T-helper 1 cell treated with Interleukin-12 subunit alpha and Interleukin-12 subunit beta and Interleukin-4 antibody, amounts not matched to agents 30 μg/mL and 1 μg/mL, for 36 hours (primary cell): ENCODE data around the gene RAB39A.

ENCODE experiments used
- H3K27ac Mint-ChIP-seq: one replicate; pipeline ENCODE4 v1.8.0; 2021; ENCODE audit warnings: mild to moderate bottlenecking, mixed read lengths
- H3K27me3 Mint-ChIP-seq: one replicate; pipeline ENCODE4 v1.8.0; 2021; ENCODE audit warnings: low read depth, mixed read lengths
- H3K36me3 Mint-ChIP-seq: one replicate; pipeline ENCODE4 v1.8.0; 2021; ENCODE audit warnings: low read depth, mixed read lengths
- H3K4me1 Mint-ChIP-seq: one replicate; pipeline ENCODE4 v1.8.0; 2021; ENCODE audit warnings: low read depth, mixed read lengths
- H3K4me3 Mint-ChIP-seq: one replicate; pipeline ENCODE4 v1.8.0; 2021; ENCODE audit warnings: mild to moderate bottlenecking, moderate library complexity, mixed read lengths
- H3K9me3 Mint-ChIP-seq: one replicate; pipeline ENCODE4 v1.8.0; 2021; ENCODE audit warnings: mixed read lengths

The RAB39A gene

GRCh38 chr11:107996006-107996776 is 67.9 kb downstream of the RAB39A start:
- no peaks in the 10 kb centered on the region for H3K9me3 Mint-ChIP-seq
- H3K4me1 Mint-ChIP-seq: no peaks in the 10 kb centered on the region
- H3K27ac Mint-ChIP-seq: no peak overlapping the region
- no peak overlapping the region for H3K4me3 Mint-ChIP-seq
- H3K27me3 Mint-ChIP-seq: peaks cover 7% of the 10 kb centered on the region
- H3K36me3 Mint-ChIP-seq: no peaks in the 10 kb centered on the region

- H3K36me3 Mint-ChIP-seq: no peaks in the 10 kb centered on the region
- H3K9me3 Mint-ChIP-seq: no peaks in the 10 kb centered on the region
- H3K27me3 Mint-ChIP-seq: peaks cover 10% of the 10 kb centered on the region
- H3K4me3 Mint-ChIP-seq: no peak overlapping the region
- no peaks in the 10 kb centered on the region for H3K4me1 Mint-ChIP-seq
- H3K27ac Mint-ChIP-seq: no peak overlapping the region
Observed at GRCh38 chr11:107998761-107999160, 70.5 kb downstream of the RAB39A start.

DNA sequence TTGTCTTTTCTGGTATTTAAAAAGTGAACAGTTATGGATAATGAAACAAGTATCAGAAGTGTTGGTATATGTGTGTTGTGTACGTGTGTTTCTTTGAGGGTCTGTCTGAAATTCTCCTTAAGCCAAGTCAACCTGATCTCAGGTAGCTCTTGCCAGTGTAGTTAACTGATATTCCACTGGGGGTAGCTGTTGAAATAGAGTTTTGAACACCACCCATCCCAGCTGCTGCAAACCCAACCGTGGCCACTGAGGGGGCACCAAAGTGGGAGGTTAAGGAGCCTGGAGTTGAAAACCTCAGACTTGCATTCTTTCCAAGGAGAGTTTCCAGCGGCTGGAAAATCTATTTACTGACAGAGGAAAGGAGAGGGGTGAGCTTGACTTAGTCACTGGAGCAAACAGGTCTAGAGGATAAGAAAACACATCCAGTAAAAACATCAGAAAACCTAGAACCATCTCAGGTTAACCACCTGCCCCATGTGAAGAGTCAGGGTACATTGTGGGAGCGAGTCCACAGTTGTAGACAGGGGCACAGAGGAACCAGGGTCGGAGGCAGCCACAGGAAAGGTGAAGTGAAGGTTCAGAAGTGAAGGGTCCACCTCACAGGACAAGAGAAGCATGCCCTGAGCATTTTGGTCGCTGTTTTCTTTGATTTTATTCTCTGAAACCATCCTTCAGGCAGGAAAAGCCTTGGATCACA is 71.7 kb downstream of the RAB39A start:
- Mint-ChIP-seq H3K36me3 (no peaks in the 10 kb centered on the region), H3K27me3 (peaks cover 10% of the 10 kb centered on the region), H3K9me3 (no peaks in the 10 kb centered on the region), H3K4me3 (no peak overlapping the region), H3K4me1 (no peaks in the 10 kb centered on the region), H3K27ac (no peak overlapping the region)

DNA sequence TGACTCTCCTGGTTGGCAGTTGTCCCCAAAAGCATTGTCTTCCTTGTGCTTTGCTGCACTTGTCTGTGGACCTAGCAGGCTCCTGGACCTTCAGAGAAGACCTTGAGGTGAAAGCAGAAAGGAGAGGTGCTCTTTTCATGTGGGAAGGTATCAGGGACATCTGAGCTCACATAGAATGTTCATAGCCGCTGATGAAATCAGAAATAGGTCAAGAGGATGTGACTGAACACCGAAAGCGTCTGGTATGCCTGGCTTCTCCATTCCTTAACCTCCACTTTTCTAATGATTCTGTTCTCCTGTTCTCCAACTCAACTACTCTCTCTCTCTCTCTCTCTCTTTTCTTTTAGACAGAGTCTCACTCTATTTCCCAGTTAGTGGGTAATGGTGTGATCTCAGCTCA is 74.2 kb downstream of the RAB39A start:
- no peaks in the 10 kb centered on the region for H3K9me3 Mint-ChIP-seq
- H3K4me1 Mint-ChIP-seq: no peaks in the 10 kb centered on the region
- H3K27ac Mint-ChIP-seq: no peak overlapping the region
- peaks cover 3% of the 10 kb centered on the region for H3K27me3 Mint-ChIP-seq
- no peaks in the 10 kb centered on the region for H3K36me3 Mint-ChIP-seq
- H3K4me3 Mint-ChIP-seq: no peak overlapping the region

- peaks cover 3% of the 10 kb centered on the region for H3K4me1 Mint-ChIP-seq
- no peaks in the 10 kb centered on the region for H3K36me3 Mint-ChIP-seq
- no peak overlapping the region for H3K4me3 Mint-ChIP-seq
- no peaks in the 10 kb centered on the region for H3K9me3 Mint-ChIP-seq
- H3K27ac Mint-ChIP-seq: no peak overlapping the region
- peaks cover 3% of the 10 kb centered on the region for H3K27me3 Mint-ChIP-seq
Observed at GRCh38 chr11:108003623-108004022, 75.4 kb downstream of the RAB39A start.

DNA sequence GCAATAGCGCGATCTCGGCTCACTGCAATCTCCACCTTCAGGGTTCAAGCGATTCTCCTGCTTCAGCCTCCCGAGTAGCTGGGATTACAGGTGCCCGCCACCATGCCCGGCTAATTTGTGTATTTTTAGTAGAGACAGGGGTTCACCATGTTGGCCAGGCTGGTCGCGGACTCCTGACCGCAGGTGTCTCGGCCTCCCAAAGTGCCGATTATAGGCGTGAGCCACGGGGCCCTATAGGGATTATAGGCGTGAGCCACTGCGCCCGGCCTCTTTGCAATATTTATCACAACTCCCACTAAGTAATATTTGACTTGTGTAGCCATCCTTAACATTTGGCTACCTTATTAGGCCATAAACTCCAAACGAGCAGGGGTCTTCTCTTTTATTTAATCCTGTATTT is 79.6 kb downstream of the RAB39A start:
- peaks cover 3% of the 10 kb centered on the region for H3K27me3 Mint-ChIP-seq
- no peaks in the 10 kb centered on the region for H3K9me3 Mint-ChIP-seq
- H3K4me3 Mint-ChIP-seq: no peak overlapping the region
- peaks cover 15% of the 10 kb centered on the region for H3K4me1 Mint-ChIP-seq
- no peak overlapping the region for H3K27ac Mint-ChIP-seq
- peaks cover 4% of the 10 kb centered on the region for H3K36me3 Mint-ChIP-seq

DNA sequence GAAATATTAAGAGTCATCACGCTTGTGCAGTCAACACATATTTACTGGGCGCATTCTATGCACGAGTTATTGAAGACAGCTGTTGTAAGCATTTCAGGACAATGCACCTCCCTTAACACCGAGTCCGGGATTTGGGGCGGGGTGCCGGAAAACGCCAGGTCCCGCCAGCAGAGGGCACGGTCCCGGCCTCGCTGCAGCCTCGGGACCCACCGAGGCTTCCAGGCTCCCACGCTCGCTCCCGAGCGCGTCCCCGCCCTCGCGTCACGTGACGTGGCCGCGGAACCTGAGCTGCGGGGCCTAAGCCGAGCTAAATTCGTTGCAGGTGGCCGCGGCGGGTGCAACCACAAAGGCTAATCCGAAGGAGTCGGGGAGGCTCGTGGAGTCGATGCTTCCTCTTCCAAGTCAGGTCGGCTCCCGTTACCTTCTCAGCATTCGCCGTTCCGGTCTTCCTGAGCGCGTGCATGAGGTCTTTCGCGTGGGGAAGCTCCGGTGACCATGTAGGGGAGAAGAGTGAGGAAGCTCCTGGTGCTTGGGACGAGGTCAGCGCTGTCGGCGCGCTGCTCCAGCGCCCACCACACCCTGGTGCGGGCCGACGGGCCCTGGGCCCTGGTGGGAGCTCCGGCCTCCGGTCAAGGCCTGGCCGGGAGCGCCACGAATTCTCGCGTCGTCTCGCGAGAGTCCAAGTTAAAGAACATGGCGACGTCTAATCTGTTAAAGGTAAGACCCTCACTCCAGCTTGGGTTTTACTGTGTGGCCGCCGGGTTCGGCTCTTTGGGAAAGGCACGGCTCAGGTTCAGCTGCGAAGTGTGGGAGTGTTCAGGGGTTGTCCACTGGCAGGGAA is 80.6 kb downstream of the RAB39A start, which contains the start of gene CUL5:
Gene CUL5, plus strand, starts transcription at position 243 of the 841 bp plus-strand sequence. Its CDS starts 451 bp downstream, at position 694.
- H3K27me3 Mint-ChIP-seq: no peaks in the 10 kb centered on the region
- no peaks in the 10 kb centered on the region for H3K9me3 Mint-ChIP-seq
- H3K36me3 Mint-ChIP-seq: peaks cover 4% of the 10 kb centered on the region
- peak within 1 kb of the TSS; percentile 92 for H3K27ac Mint-ChIP-seq
- peaks cover 15% of the 10 kb centered on the region for H3K4me1 Mint-ChIP-seq
- peak within 1 kb of the TSS; percentile 97 for H3K4me3 Mint-ChIP-seq

DNA sequence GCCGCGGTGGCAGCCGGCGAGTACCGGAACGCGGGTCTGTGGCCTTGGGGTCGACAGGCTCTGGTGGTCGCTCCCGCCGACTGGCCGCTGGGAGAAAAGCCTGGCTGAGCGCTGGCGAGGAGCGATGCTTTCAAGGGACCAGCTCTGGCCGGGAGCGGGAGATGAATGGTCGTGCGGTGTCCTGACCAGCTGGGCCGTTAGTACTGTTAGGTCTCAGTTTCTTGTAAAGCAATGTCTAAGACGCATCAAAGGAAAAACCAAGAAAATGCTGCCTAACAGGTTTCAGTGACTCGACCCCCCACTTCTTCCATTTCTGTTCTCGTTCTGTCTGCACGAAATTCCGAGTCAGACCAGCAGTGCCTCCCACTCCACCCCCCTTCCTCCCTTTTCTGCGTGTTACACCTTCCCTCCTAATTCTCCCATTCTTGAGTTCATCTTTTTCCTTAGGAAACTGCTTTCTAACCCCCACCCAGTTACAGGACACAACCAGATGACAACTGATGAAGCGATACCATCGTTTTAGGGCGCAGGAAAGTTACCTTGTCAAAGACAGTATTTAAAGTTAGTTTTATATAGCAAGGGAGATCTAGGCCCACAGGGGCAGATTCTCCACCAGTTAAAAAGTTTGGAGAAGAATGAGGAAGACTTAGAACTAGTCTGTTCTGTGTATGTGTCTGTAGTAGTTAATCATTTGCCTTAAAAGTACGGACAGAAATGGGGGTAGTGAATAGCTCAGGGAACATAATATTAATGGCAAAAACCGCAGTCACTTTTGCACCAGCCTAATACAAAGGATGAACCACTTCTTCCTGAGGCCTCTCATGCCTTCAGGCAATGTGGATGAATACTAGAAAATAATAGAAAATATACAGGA is 81.5 kb downstream of the RAB39A start:
- Mint-ChIP-seq H3K27ac (peak overlapping the region; percentile 92), H3K4me1 (peaks cover 15% of the 10 kb centered on the region), H3K4me3 (peak overlapping the region; percentile 97), H3K27me3 (no peaks in the 10 kb centered on the region), H3K9me3 (no peaks in the 10 kb centered on the region), H3K36me3 (peaks cover 4% of the 10 kb centered on the region)

DNA sequence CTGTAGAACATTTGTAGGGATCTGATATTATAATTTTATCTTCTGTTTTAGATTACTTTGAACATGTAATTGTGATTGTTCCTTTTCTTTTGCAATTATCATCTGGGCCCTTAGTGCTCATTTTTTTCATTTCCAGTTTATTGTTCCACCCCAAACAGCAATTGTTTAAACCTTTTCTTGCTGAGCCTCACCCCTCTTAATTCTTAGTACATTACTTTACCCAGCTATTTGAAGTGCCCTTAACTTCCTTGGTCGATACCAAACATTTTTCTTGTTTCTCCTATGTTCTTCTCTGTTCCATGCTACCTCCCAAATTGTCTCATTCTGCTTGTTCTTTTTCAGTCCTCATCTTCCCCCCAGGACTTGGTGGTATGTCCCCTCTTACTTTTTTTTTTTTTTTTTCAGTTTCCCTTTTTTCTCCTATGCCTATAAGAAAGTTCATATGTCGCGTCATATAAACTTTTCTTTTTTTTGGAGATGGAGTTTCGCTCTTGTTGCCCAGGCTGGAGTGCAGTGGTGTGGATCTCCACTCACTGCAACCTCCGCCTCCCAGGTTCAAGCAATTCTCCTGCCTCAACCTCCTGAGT is 84.0 kb downstream of the RAB39A start:
- Mint-ChIP-seq H3K27me3 (no peaks in the 10 kb centered on the region), H3K27ac (no peak overlapping the region), H3K36me3 (peaks cover 9% of the 10 kb centered on the region), H3K4me1 (peaks cover 27% of the 10 kb centered on the region), H3K9me3 (no peaks in the 10 kb centered on the region), H3K4me3 (no peak overlapping the region)
